GM23338 (cell line): Measurements from ENCODE around the gene SMARCD2. TPM values are rescaled to one million over a fixed set of nuclear protein-coding genes. Genes with fewer than 3 reads are reported as not detected.

Source experiments
- ATAC-seq: fragments of 200-7000 bp; cut with Tn5 transposase; 3 replicates; pipeline ENCODE4 v1.9.1; 2020
- DNase-seq: peaks from one replicate; pipeline ENCODE4 v3.0.0-alpha.2; 2015; ENCODE audit warnings: low spot score
- H2AFZ ChIP-seq: fragments of 200-600 bp; sonication (generic); 2 replicates; pipeline ENCODE4 v1.8.0; 2016; ENCODE audit warnings: antibody characterized with exemption, mild to moderate bottlenecking, moderate library complexity
- H3F3A ChIP-seq: fragments of 200-600 bp; sonication (generic); replicated peaks from 2 replicates; pipeline ENCODE4 v1.8.0; 2017; ENCODE audit warnings: antibody characterized with exemption, mixed run types, low read depth
- H3K27ac ChIP-seq: fragments of 200-600 bp; sonication (generic); 2 replicates; pipeline ENCODE4 v1.6.1; 2016; ENCODE audit warnings: low read depth
- H3K27me3 ChIP-seq: fragments of 200-600 bp; sonication (generic); 2 replicates; pipeline ENCODE4 v1.8.0; 2016; ENCODE audit warnings: mild to moderate bottlenecking, mixed run types, moderate library complexity; ENCODE audit not compliant: insufficient read depth
- H3K36me3 ChIP-seq: fragments of 200-600 bp; sonication (generic); 2 replicates; pipeline ENCODE4 v1.8.0; 2016; ENCODE audit warnings: mild to moderate bottlenecking; ENCODE audit not compliant: insufficient read depth
- H3K4me1 ChIP-seq: fragments of 200-600 bp; sonication (generic); 2 replicates; pipeline ENCODE4 v1.8.0; 2016; ENCODE audit warnings: mild to moderate bottlenecking, moderate library complexity; ENCODE audit not compliant: insufficient read depth
- H3K4me2 ChIP-seq: fragments of 200-600 bp; sonication (generic); 2 replicates; pipeline ENCODE4 v1.7.1; 2017; ENCODE audit warnings: mixed run types
- H3K4me3 ChIP-seq: fragments of 200-600 bp; sonication (generic); 2 replicates; pipeline ENCODE4 v1.6.1; 2016; ENCODE audit warnings: mixed run types
- H3K79me2 ChIP-seq: fragments of 200-600 bp; sonication (generic); replicated peaks from 2 replicates; pipeline ENCODE4 v1.8.0; 2017; ENCODE audit warnings: mild to moderate bottlenecking; ENCODE audit not compliant: insufficient read depth
- H3K9me2 ChIP-seq: fragments of 200-600 bp; sonication (generic); 2 replicates; pipeline ENCODE4 v1.8.0; 2017; ENCODE audit not compliant: insufficient read depth
- H4K20me1 ChIP-seq: fragments of 200-600 bp; sonication (generic); replicated peaks from 2 replicates; pipeline ENCODE4 v1.8.0; 2017; ENCODE audit warnings: mild to moderate bottlenecking; ENCODE audit not compliant: insufficient read depth
- H3K27ac Mint-ChIP-seq: 2 replicates; pipeline ENCODE4 v1.8.0; 2020; ENCODE audit warnings: inconsistent platforms, mild to moderate bottlenecking, moderate library complexity, mixed read lengths
- H3K27me3 Mint-ChIP-seq: 3 replicates; pipeline ENCODE4 v1.8.0; 2022; ENCODE audit warnings: low read depth, mild to moderate bottlenecking, moderate library complexity, mixed read lengths, inconsistent platforms; ENCODE audit not compliant: insufficient read depth, poor library complexity
- H3K36me3 Mint-ChIP-seq: 3 replicates; pipeline ENCODE4 v1.8.0; 2021; ENCODE audit warnings: low read depth, mild to moderate bottlenecking, inconsistent platforms, moderate library complexity, mixed read lengths
- H3K4me1 Mint-ChIP-seq: 3 replicates; pipeline ENCODE4 v1.8.0; 2020; ENCODE audit warnings: mild to moderate bottlenecking, inconsistent platforms, mixed read lengths
- H3K4me3 Mint-ChIP-seq: 3 replicates; pipeline ENCODE4 v1.8.0; 2021; ENCODE audit warnings: moderate library complexity, mild to moderate bottlenecking, inconsistent platforms, mixed read lengths
- H3K9me3 Mint-ChIP-seq: 3 replicates; pipeline ENCODE4 v1.8.0; 2020; ENCODE audit warnings: moderate library complexity, mild to moderate bottlenecking, inconsistent platforms, mixed read lengths
- CREB1 ChIP-seq: fragments of 250-450 bp; sonication (Bioruptor Pico); IDR thresholded peaks from 2 replicates; pipeline ENCODE4 v1.5.0; 2020; ENCODE audit warnings: low read depth, mild to moderate bottlenecking, moderate library complexity
- CTCF ChIP-seq, 2 experiments: fragments of 200-600 bp in 1 of 2; sonication (generic) in 1 of 2; conservative IDR thresholded peaks; 2 replicates each; pipeline versions ENCODE4 v1.5.1 to v1.6.1; 2016 to 2017; ENCODE audit warnings: antibody characterized with exemption in 2 of 2, low read depth in 2 of 2, mild to moderate bottlenecking in 2 of 2, moderate library complexity in 1 of 2
- ETS1 ChIP-seq: IDR thresholded peaks from 2 replicates; pipeline ENCODE4 v1.6.1; 2016; ENCODE audit warnings: antibody characterized with exemption
- EZH2 ChIP-seq: fragments of 200-600 bp; sonication (generic); IDR thresholded peaks from one replicate; pipeline ENCODE4 v1.8.0; 2017; ENCODE audit warnings: antibody characterized with exemption, mild to moderate bottlenecking, low read depth; ENCODE audit not compliant: unreplicated experiment
- EZH2phosphoT487 ChIP-seq: fragments of 200-600 bp; sonication (generic); IDR thresholded peaks from one replicate; pipeline ENCODE4 v1.8.1; 2018; ENCODE audit warnings: antibody characterized with exemption; ENCODE audit not compliant: unreplicated experiment
- JUNB ChIP-seq: IDR thresholded peaks from one replicate; pipeline ENCODE4 v1.6.1; 2016; ENCODE audit warnings: antibody characterized with exemption; ENCODE audit not compliant: unreplicated experiment
- NANOG ChIP-seq: IDR thresholded peaks from 2 replicates; pipeline ENCODE4 v1.6.1; 2016; ENCODE audit warnings: antibody characterized with exemption, borderline replicate concordance
- POLR2AphosphoS5 ChIP-seq: IDR thresholded peaks from 2 replicates; pipeline ENCODE4 v1.6.1; 2016; ENCODE audit warnings: antibody characterized with exemption, low read depth
- REST ChIP-seq: IDR thresholded peaks from one replicate; pipeline ENCODE4 v1.6.1; 2018; ENCODE audit warnings: antibody characterized with exemption; ENCODE audit not compliant: unreplicated experiment
- STAT1 ChIP-seq: IDR thresholded peaks from one replicate; pipeline ENCODE4 v1.6.1; 2016; ENCODE audit warnings: antibody characterized with exemption; ENCODE audit not compliant: unreplicated experiment
- ZNF114 ChIP-seq: fragments of 250-450 bp; sonication (Bioruptor Pico); IDR thresholded peaks from 2 replicates; pipeline ENCODE4 v1.5.0; 2020; ENCODE audit warnings: mild to moderate bottlenecking, moderate library complexity
- ZNF331 ChIP-seq: fragments of 250-450 bp; sonication (Bioruptor Pico); IDR thresholded peaks from 2 replicates; pipeline ENCODE4 v1.5.0; 2020; ENCODE audit warnings: low read depth, mild to moderate bottlenecking, moderate library complexity
- ZNF462 ChIP-seq: fragments of 250-450 bp; sonication (Bioruptor Pico); IDR thresholded peaks from 2 replicates; pipeline ENCODE4 v1.5.0; 2020; ENCODE audit warnings: mild to moderate bottlenecking, moderate library complexity
- polyA plus RNA-seq: library from polyadenylated mRNA; unstranded; fragments of >200 nt; fragmentation: Nextera tagmentation; extraction: Ambion mirVana; gene quantifications from 2 replicates; pipeline ENCODE4 v1.2.1, GENCODE V29; 2016
- total RNA-seq: library from RNA; depleted of rRNA; stranded (reverse); fragments of >200 nt; shearing (Covaris generic); gene quantifications from 2 replicates; pipeline ENCODE4 v1.2.3, GENCODE V29; 2014

SMARCD2 gene
- total and polyA plus RNA-seq, 2 experiments from 2014 or later, result 36.4 to 133 TPM

GRCh38 chr17:63850401-63850800 is 7.9 kb upstream of the SMARCD2 start:
- no peak for ATAC-seq
- peaks cover 38% of the 10 kb centered on the region for H3K27me3 ChIP-seq
- no peak for TF ChIP-seq JUNB
- TF ChIP-seq REST, result no peak
- no peak for TF ChIP-seq CREB1 (CRISPR knock-in tag)
- no peak for TF ChIP-seq NANOG
- no peak for TF ChIP-seq STAT1
- TF ChIP-seq ZNF114 (CRISPR knock-in tag), result no peak
- no peak for TF ChIP-seq EZH2phosphoT487
- no peak for TF ChIP-seq ETS1
- no peak for TF ChIP-seq ZNF331 (CRISPR knock-in tag)
- no peak for TF ChIP-seq CTCF (conservative IDR thresholded peaks at IDR 0.05; ENCODE audit: low read depth in 2 of 2)
- TF ChIP-seq ZNF462 (CRISPR knock-in tag), result no peak
- no peak for TF ChIP-seq POLR2AphosphoS5
- no peak for TF ChIP-seq EZH2

More at GRCh38 chr17:63850401-63850800, 7.9 kb upstream of the SMARCD2 start:
- H3K36me3 Mint-ChIP-seq, result peaks cover 5% of the 10 kb centered on the region; the same call in 1 of the 3 replicates
- Histone ChIP-seq H3K4me3 (no peak overlapping the region), H3K4me2 (no peak overlapping the region), H4K20me1 (no peaks in the 10 kb centered on the region), H2AFZ (no peak overlapping the region), H3K4me1 (no peaks in the 10 kb centered on the region), H3K27ac (no peak overlapping the region), H3F3A (peaks cover 6% of the 10 kb centered on the region; the same call in 1 of the 2 replicates), H3K9me2 (peaks cover 11% of the 10 kb centered on the region), H3K36me3 (no peaks in the 10 kb centered on the region), H3K79me2 (no peaks in the 10 kb centered on the region)
- H3K27ac Mint-ChIP-seq, result no peak overlapping the region
- H3K4me3 Mint-ChIP-seq, result no peak overlapping the region
- H3K4me1 Mint-ChIP-seq, result no peaks in the 10 kb centered on the region; the same call in 2 of the 3 replicates
- peaks cover 30% of the 10 kb centered on the region for H3K27me3 Mint-ChIP-seq
- DNase-seq, result no peak
- H3K9me3 Mint-ChIP-seq, result peaks cover 19% of the 10 kb centered on the region
